HepG2 (cell line): ENCODE data around the gene AKR1C4. TPM values are rescaled to one million over a fixed set of nuclear protein-coding genes. Genes with fewer than 3 reads are reported as not detected.

ENCODE experiments used
- ARNT2 ChIP-seq: sonication (generic); formaldehyde crosslinking; IDR thresholded peaks from 2 replicates; pipeline ENCODE4 v1.8.0; 2022; ENCODE audit warnings: mild to moderate bottlenecking, low read depth, missing genetic modification reagents, moderate library complexity
- ATF5 ChIP-seq: sonication (generic); formaldehyde crosslinking; IDR thresholded peaks from 2 replicates; pipeline ENCODE4 v1.4.0; 2020; ENCODE audit warnings: mild to moderate bottlenecking, low read depth, missing genetic modification reagents
- BCL3 ChIP-seq: sonication (generic); formaldehyde crosslinking; IDR thresholded peaks from 2 replicates; pipeline ENCODE4 v1.5.1; 2020; ENCODE audit warnings: mild to moderate bottlenecking, missing genetic modification reagents, moderate library complexity
- CCDC6 ChIP-seq: sonication (generic); formaldehyde crosslinking; IDR thresholded peaks from 2 replicates; pipeline ENCODE4 v1.8.1; 2022; ENCODE audit warnings: mild to moderate bottlenecking, missing genetic modification reagents, moderate library complexity
- CHCHD3 ChIP-seq: sonication (generic); formaldehyde crosslinking; IDR thresholded peaks from 2 replicates; pipeline ENCODE4 v1.8.0; 2022; ENCODE audit warnings: mild to moderate bottlenecking, missing genetic modification reagents, moderate library complexity
- CTCF ChIP-seq: sonication (generic); formaldehyde crosslinking; IDR thresholded peaks from 2 replicates; pipeline ENCODE4 v1.5.0; 2020; ENCODE audit warnings: mild to moderate bottlenecking, missing genetic modification reagents, moderate library complexity
- HNF1A ChIP-seq, 2 experiments: sonication (generic) in 1 of 2; formaldehyde crosslinking in 1 of 2; IDR thresholded peaks; 2 replicates each; pipeline versions ENCODE4 v1.4.0 to v1.6.1; 2016 to 2020; ENCODE audit warnings: borderline replicate concordance in 1 of 2, low read depth in 1 of 2, mild to moderate bottlenecking in 1 of 2, missing genetic modification reagents in 1 of 2
- HOMEZ ChIP-seq: IDR thresholded peaks from 2 replicates; pipeline ENCODE4 v1.6.1; 2016; ENCODE audit warnings: low read depth
- PAWR ChIP-seq: sonication (generic); formaldehyde crosslinking; IDR thresholded peaks from 2 replicates; pipeline ENCODE4 v1.4.0; 2020; ENCODE audit warnings: missing genetic modification reagents, mild to moderate bottlenecking, borderline replicate concordance
- SP140L ChIP-seq: sonication (generic); formaldehyde crosslinking; IDR thresholded peaks from 2 replicates; pipeline ENCODE4 v1.4.0; 2020; ENCODE audit warnings: missing genetic modification reagents, borderline replicate concordance
- STAT6 ChIP-seq: sonication (generic); formaldehyde crosslinking; IDR thresholded peaks from 2 replicates; pipeline ENCODE4 v1.4.0; 2020; ENCODE audit warnings: missing genetic modification reagents, mild to moderate bottlenecking, borderline replicate concordance
- ZNF10 ChIP-seq: sonication (generic); formaldehyde crosslinking; IDR thresholded peaks from 2 replicates; pipeline ENCODE4 v1.4.0; 2020; ENCODE audit warnings: mild to moderate bottlenecking, low read depth, missing genetic modification reagents, borderline replicate concordance
- ZNF3 ChIP-seq: IDR thresholded peaks from 2 replicates; pipeline ENCODE4 v1.7.0; 2017; ENCODE audit warnings: inconsistent platforms
- ZNF431 ChIP-seq: sonication (generic); formaldehyde crosslinking; IDR thresholded peaks from 2 replicates; pipeline ENCODE4 v1.9.0; 2022; ENCODE audit warnings: missing genetic modification reagents, low read depth, mild to moderate bottlenecking, borderline replicate concordance
- ZNF563 ChIP-seq: sonication (generic); formaldehyde crosslinking; IDR thresholded peaks from 2 replicates; pipeline ENCODE4 v1.8.0; 2022; ENCODE audit warnings: mild to moderate bottlenecking, moderate library complexity, missing genetic modification reagents
- ZNF569 ChIP-seq: sonication (generic); formaldehyde crosslinking; IDR thresholded peaks from 2 replicates; pipeline ENCODE4 v1.5.0; 2020; ENCODE audit warnings: mild to moderate bottlenecking, missing genetic modification reagents, moderate library complexity, borderline replicate concordance
- polyA plus RNA-seq, 8 experiments: library from polyadenylated mRNA; depleted of rRNA in 3 of 8; stranded (reverse) in 7 of 8; unstranded in 1 of 8; fragments of >200 nt; fragmentation: Illumina TruSeq in 4 of 8; extraction: Trizol in 4 of 8; gene quantifications; 2 replicates each; pipeline versions ENCODE4 v1.2.1 to v1.2.3, GENCODE V29; 2011 to 2016; ENCODE audit warnings: low read depth in 4 of 8, missing spikeins in 1 of 8, mixed read lengths in 1 of 8; ENCODE audit not compliant: insufficient read depth in 1 of 8
- total RNA-seq, 5 experiments: library from RNA; depleted of rRNA; stranded (reverse); fragments of >200 nt; fragmentation: Illumina TruSeq; extraction: Trizol; gene quantifications; 2 replicates each; pipeline ENCODE4 v1.2.3, GENCODE V29; 2016; ENCODE audit warnings: low read depth in 1 of 5

Gene AKR1C4
- total and polyA plus RNA-seq, 2 of the 13 experiments (the other 11 are each of a cell fraction or from before 2014, with no cell fraction given) = 0.18 to 1.3 TPM

GRCh38 chr10:5219262-5219661, 22.6 kb downstream of the AKR1C4 start (continued):
- TF ChIP-seq HNF1A (IDR thresholded peaks at IDR 0.05; ENCODE audit: low read depth) (0 out of 2 replicates have a peak, but pooled peaks have one; percentile 33), HNF1A (CRISPR knock-in tag; IDR thresholded peaks at IDR 0.05; ENCODE audit: borderline replicate concordance) (peak; percentile 80; the same call in 1 of the 2 replicates), ZNF3 (CRISPR knock-in tag) (no peak), BCL3 (CRISPR knock-in tag) (no peak), ZNF431 (CRISPR knock-in tag) (no peak), STAT6 (no peak), PAWR (CRISPR knock-in tag) (no peak), ZNF569 (no peak), ZNF10 (CRISPR knock-in tag) (no peak), ZNF563 (CRISPR knock-in tag) (no peak), CHCHD3 (CRISPR knock-in tag) (no peak), SP140L (no peak), ARNT2 (no peak), CTCF (no peak), ATF5 (CRISPR knock-in tag) (no peak), CCDC6 (CRISPR knock-in tag) (no peak), HOMEZ (CRISPR knock-in tag) (peak; percentile 97)
